Astrocyte of the spinal cord (primary cell): ENCODE measurements around the gene TBKBP1.
"Not testable (repeated sequence)": the region's sequence is repeated elsewhere in the genome, so short reads cannot be mapped to it uniquely, and the experiment has no call there.

Source experiments
- DNase-seq: peaks from one replicate; pipeline ENCODE4 v3.0.0; 2011; ENCODE audit warnings: low read depth, low spot score
- H3K4me3 ChIP-seq: 2 replicates; pipeline ENCODE4 v1.5.1; 2011; ENCODE audit warnings: low read depth, mild to moderate bottlenecking, low read length, moderate library complexity
- in situ Hi-C: cut with HindIII; loops from 2 replicates; pipeline ENCODE4 v1.10.0; 2017; ENCODE audit warnings: low sequenced_read_pairs
- TF ChIP-seq, protein P1 (sequence below): IDR thresholded peaks from 2 replicates; pipeline ENCODE4 v1.5.1; 2012; ENCODE audit warnings: low read depth, mild to moderate bottlenecking, low read length, inconsistent platforms

The TBKBP1 gene

DNA sequence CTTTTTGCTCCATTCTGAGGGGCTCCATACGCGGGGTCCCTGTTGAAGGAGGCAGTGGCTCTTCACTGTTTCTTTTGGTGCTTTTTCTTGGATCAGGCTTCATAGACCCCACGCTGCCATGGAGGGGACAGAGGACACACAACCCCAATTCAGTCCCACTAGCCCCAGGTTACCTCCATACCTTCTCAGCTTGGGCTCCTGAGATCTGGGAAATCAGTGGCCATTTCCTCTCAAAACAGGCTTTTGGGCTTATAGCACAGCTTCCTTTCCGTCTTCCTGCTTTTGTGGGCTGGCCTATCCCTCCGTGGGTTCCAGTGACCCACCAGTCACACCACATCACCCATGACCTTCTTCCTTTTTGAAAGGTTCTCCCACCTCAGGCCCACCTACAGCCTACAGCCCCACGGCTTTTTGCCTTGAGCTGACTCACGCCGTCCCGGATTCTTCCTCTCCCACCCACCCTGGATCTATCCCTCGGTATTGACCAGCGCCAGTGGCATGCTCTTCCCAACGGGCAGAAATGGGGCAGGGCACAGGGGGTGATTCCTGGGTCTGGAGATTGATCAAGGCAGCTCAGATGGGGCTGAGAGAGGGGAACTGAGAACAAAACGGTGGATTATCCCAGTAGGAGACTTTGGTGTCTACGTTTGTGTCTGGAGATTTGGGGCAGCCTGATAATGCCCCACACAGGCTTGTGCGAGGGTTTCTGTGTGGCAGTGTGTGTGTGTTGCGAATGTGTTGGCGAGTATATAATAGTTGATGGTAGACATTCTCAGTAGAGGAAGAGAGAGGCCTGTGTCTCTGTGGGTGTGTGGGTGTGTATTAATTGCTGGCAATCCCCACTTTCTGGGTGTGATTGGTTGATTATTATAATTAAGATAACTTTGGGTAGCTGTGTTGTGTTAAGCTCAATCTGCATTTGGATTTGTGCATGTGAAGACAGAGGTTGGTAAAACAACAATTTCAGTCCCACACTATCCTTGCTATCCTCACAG lies 42.8 kb downstream of the TBKBP1 start:
- no peak overlapping the region for H3K4me3 ChIP-seq
- TF ChIP-seq, protein P1, sequence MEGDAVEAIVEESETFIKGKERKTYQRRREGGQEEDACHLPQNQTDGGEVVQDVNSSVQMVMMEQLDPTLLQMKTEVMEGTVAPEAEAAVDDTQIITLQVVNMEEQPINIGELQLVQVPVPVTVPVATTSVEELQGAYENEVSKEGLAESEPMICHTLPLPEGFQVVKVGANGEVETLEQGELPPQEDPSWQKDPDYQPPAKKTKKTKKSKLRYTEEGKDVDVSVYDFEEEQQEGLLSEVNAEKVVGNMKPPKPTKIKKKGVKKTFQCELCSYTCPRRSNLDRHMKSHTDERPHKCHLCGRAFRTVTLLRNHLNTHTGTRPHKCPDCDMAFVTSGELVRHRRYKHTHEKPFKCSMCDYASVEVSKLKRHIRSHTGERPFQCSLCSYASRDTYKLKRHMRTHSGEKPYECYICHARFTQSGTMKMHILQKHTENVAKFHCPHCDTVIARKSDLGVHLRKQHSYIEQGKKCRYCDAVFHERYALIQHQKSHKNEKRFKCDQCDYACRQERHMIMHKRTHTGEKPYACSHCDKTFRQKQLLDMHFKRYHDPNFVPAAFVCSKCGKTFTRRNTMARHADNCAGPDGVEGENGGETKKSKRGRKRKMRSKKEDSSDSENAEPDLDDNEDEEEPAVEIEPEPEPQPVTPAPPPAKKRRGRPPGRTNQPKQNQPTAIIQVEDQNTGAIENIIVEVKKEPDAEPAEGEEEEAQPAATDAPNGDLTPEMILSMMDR: no peak
- in situ Hi-C loops: no loop called here
- DNase-seq: no peak

DNA sequence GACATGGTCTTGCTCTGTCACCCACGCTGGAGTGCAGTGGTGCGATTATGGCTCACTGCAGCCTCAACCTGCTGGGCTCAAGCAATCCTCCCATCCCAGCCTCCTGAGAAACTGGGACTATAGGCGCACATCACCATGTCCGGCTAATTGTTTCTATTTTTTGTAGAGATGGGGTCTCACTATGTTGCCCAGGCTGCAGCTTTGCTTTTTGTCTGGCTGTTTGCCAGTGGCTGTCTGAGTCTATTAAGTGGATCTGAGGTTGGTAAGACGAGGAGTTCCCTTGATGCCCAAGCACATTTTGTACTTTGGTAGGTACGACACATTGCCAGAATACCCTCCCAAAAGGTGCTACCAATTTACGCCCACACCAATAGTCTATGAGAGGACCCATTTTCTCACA lies 44.2 kb downstream of the TBKBP1 start:
- no peak overlapping the region for H3K4me3 ChIP-seq
- in situ Hi-C loops: no loop called here
- DNase-seq: no peak
- TF ChIP-seq, protein P1: no peak

DNA sequence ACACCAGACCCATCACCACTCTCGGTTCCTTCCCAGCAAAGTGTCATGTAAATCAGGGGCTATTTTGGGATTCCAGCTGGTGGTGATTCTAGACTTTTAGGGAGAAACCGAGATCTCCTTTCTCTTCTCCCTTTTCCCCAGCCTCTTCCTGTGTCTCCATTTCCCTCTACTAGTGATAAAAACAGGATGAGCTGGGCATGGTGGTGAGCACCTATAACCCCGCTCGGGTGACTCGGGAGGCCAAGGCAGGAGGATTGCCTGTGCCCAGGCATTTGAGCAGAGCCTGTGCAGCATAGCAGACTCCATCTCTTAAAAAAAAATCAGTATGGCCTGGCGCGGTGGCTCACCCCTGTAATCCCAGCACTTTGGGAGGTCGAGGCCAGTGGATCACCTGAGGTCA lies 45.2 kb downstream of the TBKBP1 start:
- H3K4me3 ChIP-seq: no peak overlapping the region
- no peak for DNase-seq
- TF ChIP-seq, protein P1: no peak
- in situ Hi-C loops: no loop called here

DNA sequence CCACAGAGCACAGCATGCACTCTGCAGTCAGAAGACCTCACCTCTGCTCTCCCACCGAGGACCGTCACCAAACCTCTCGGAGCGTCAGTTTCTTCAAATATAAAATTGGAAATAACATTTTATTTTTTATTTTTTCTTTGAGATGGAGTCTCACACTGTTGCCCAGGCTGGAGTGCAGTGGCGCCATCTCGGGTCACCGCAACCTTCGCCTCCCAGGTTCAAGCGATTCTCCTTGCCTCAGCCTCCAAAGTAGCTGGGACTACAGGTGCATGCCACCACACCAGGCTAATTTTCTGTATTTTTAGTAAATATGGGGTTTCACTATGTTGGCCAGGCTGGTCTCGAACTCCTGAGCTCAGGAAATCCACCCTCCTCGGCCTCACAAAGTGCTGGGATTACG lies 46.0 kb downstream of the TBKBP1 start:
- H3K4me3 ChIP-seq, in situ Hi-C loops, DNase-seq: not testable (repeated sequence)

DNA sequence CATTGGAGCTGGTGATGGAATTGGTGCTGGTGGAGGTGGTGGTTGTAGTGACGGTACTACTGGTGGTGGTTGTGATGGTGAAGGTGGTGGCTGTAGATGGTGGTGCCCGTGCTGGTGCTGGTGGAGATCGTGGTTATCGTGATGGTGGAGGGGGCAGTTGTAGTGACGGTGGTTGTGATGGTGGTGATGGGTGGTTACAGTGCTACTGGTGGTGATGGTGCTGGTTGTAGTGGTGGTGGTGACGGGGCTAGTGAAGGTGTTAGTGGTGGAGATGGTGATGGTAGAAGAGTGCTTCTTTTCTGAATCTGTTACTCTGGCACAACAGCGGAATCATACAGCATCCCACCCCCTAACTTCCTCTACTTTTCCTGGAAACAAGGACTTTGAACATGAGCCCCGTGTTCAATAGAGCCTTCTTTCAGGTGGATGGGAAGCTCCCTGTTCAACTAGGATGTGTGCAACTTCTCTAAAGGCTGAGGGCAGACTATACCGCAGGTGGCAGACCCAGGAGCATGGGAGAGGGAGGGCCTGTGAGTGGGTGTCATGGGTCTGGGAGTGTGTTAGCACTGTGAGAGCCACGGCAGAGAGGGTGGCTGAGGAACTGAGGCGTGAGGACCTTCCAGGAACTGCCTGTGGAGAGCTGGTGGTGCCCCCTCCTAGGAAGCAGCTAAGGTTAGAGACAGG lies 47.3 kb downstream of the TBKBP1 start:
- no peak for DNase-seq
- TF ChIP-seq, protein P1: no peak
- no peak overlapping the region for H3K4me3 ChIP-seq
- in situ Hi-C loops: no loop called here

DNA sequence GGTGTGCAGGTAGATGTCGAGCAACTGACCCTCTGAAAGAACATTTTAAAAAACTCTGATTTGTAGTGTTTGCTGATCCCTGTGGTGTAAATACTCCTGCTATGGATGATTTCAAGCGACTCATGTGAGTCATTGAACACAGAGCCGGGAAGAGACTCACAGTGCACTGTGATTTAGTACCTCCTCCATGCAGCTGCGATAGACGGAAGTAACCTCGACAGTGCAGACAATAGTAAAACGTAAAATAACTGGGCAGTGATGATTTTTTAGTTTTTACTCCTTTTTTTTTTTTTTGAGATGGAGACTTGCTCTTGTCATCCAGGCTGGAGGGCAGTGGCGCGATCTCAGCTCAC lies 47.8 kb downstream of the TBKBP1 start:
- in situ Hi-C loops: no loop called here
- TF ChIP-seq, protein P1: no peak
- no peak for DNase-seq
- H3K4me3 ChIP-seq: no peak overlapping the region
